Thyroid gland (tissue), 4 donors: ENCODE results near the gene DDX43.

ENCODE experiments used
- POLR2A ChIP-seq, 2 donors: fragments of 450-650 bp; IDR thresholded peaks; one replicate each; pipeline ENCODE4 v1.6.1; 2017; ENCODE audit warnings: antibody characterized with exemption in 2 of 2, mild to moderate bottlenecking in 2 of 2, moderate library complexity in 1 of 2
- TF ChIP-seq, protein P1 (sequence below), 6 experiments: fragments of 200-600 bp in 3 of 6; fragments of 450-650 bp in 3 of 6; sonication (generic) in 3 of 6; IDR thresholded peaks; one replicate each; pipeline ENCODE4 v1.5.1; 2016 to 2019; ENCODE audit warnings: antibody characterized with exemption in 6 of 6, mild to moderate bottlenecking in 2 of 6, inconsistent platforms in 1 of 6, moderate library complexity in 1 of 6

DNA sequence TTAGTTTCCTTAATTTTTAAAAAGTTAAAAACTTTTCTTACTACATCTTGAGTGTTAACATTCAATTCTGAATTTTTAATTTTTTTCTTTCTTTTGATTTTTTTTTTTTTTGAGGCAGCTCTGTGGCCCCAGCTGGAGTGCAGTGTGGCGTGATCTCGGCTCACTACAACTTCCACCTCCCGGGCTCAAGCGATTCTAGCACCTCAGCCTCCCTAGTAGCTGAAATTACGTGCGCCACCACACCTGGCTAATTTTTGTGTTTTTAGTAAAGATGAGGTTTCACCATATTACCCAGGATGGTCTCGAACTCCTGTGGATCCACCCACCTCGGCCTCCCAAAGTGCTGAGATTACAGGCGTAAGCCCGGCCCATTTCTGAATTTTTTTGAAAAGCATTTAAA is 1.2 kb downstream of the DDX43 start:
- TF ChIP-seq, protein P1, sequence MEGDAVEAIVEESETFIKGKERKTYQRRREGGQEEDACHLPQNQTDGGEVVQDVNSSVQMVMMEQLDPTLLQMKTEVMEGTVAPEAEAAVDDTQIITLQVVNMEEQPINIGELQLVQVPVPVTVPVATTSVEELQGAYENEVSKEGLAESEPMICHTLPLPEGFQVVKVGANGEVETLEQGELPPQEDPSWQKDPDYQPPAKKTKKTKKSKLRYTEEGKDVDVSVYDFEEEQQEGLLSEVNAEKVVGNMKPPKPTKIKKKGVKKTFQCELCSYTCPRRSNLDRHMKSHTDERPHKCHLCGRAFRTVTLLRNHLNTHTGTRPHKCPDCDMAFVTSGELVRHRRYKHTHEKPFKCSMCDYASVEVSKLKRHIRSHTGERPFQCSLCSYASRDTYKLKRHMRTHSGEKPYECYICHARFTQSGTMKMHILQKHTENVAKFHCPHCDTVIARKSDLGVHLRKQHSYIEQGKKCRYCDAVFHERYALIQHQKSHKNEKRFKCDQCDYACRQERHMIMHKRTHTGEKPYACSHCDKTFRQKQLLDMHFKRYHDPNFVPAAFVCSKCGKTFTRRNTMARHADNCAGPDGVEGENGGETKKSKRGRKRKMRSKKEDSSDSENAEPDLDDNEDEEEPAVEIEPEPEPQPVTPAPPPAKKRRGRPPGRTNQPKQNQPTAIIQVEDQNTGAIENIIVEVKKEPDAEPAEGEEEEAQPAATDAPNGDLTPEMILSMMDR (IDR thresholded peaks at IDR 0.05), result no peak
- no peak for TF ChIP-seq POLR2A (IDR thresholded peaks at IDR 0.05)
